Fibroblast of lung (primary cell): ENCODE results near the gene ANKFY1.

Experiments used
- CTCF ChIP-seq, 2 donors: IDR thresholded peaks in 1 of 2; conservative IDR thresholded peaks in 1 of 2; 1 replicate in 1 of 2; 2 replicates in 1 of 2; pipeline ENCODE4 v1.5.1; 2011 to 2012; ENCODE audit warnings: low read length in 2 of 2, control low read depth in 1 of 2, inconsistent platforms in 1 of 2, low read depth in 1 of 2, mild to moderate bottlenecking in 1 of 2
- EZH2 ChIP-seq: IDR thresholded peaks from 2 replicates; pipeline ENCODE4 v1.5.1; 2012; ENCODE audit warnings: low read length, control low read depth, mild to moderate bottlenecking; ENCODE audit errors: missing control alignments

DNA sequence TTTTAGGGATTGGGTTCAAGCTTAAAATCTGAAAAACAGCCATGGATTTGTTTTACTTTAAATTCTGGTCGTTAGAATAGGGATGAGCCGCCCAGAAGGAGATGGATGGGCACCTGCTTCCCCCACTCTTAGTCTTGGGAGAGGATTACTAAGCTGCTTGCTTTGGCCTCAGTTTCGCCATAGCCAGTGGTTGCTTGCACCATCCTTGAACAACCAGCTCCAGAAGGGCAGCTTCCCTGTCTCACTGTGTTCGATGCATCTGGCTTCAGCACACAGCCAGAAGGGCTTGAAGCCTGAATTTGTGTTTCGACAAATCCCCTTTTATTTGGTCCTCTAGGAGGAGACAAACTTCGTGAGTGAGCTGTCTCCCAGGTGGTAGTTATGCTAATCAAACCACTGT lies 113.7 kb downstream of the ANKFY1 start:
- TF ChIP-seq CTCF (conservative IDR thresholded peaks at IDR 0.05 in 1 of 2, IDR thresholded peaks at IDR 0.05 in 1 of 2; ENCODE audit: low read depth in 1 of 2, low read length in 2 of 2) (no peak), EZH2 (no peak)
